K562 (cell line): Measurements from ENCODE around the gene TEP1. TPM values are rescaled to one million over a fixed set of nuclear protein-coding genes. Genes with fewer than 3 reads are reported as not detected.

Experiments used
- FOXK1 ChIP-seq: sonication (generic); formaldehyde crosslinking; IDR thresholded peaks from 2 replicates; pipeline ENCODE4 v1.8.0; 2022; ENCODE audit warnings: missing genetic modification reagents, mild to moderate bottlenecking, borderline replicate concordance
- HNRNPLL ChIP-seq: fragments of 200-400 bp; formaldehyde crosslinking; IDR thresholded peaks from 2 replicates; pipeline ENCODE4 v1.6.1; 2017; ENCODE audit warnings: low read length, low read depth, mild to moderate bottlenecking; ENCODE audit not compliant: poor library complexity, severe bottlenecking
- MYBL2 ChIP-seq, 2 experiments: fragments of 450-650 bp in 1 of 2; sonication (generic) in 1 of 2; formaldehyde crosslinking in 1 of 2; IDR thresholded peaks; 2 replicates each; pipeline versions ENCODE4 v1.6.1 to v1.8.1; 2017 to 2022; ENCODE audit warnings: borderline replicate concordance in 1 of 2, inconsistent platforms in 1 of 2, low read depth in 1 of 2, mild to moderate bottlenecking in 1 of 2, missing genetic modification reagents in 1 of 2, moderate library complexity in 1 of 2
- NFYB ChIP-seq: IDR thresholded peaks from 2 replicates; pipeline ENCODE4 v1.6.1; 2011; ENCODE audit warnings: mild to moderate bottlenecking, moderate library complexity; ENCODE audit not compliant: insufficient read length; ENCODE audit errors: extremely low read depth
- NR2F6 ChIP-seq: fragments of 450-650 bp; formaldehyde crosslinking; IDR thresholded peaks from 2 replicates; pipeline ENCODE4 v1.4.0; 2020; ENCODE audit warnings: mild to moderate bottlenecking
- PYGO2 ChIP-seq: fragments of 450-650 bp; IDR thresholded peaks from 2 replicates; pipeline ENCODE4 v1.6.1; 2016; ENCODE audit warnings: mild to moderate bottlenecking, missing genetic modification characterization, moderate library complexity, missing compliant biosample characterization
- RBM39 ChIP-seq: fragments of 200-400 bp; formaldehyde crosslinking; optimal IDR thresholded peaks from 2 replicates; pipeline ENCODE3; 2018; ENCODE audit warnings: low read depth, low read length
- ZNF668 ChIP-seq: fragments of 250-450 bp; sonication (Bioruptor Pico); IDR thresholded peaks from 2 replicates; pipeline ENCODE4 v1.8.0; 2022; ENCODE audit warnings: mild to moderate bottlenecking, inconsistent platforms
- polyA plus RNA-seq, 8 experiments: library from polyadenylated mRNA; depleted of rRNA in 4 of 8; stranded (reverse) in 5 of 8; unstranded in 3 of 8; fragments of >200 nt; fragmentation: Nextera tagmentation in 2 of 8; fragmentation: Illumina TruSeq in 1 of 8; extraction: Ambion mirVana in 2 of 8; extraction: Trizol in 1 of 8; gene quantifications; 2 replicates each; pipeline versions ENCODE4 v1.2.1 to v1.2.3, GENCODE V29; 2011 to 2014; ENCODE audit warnings: inconsistent platforms in 1 of 8, missing spikeins in 1 of 8
- total RNA-seq, 7 experiments: library from RNA; depleted of rRNA in 6 of 7; stranded (reverse); fragments of >200 nt in 6 of 7; fragmentation: Illumina TruSeq in 2 of 7; extraction: Trizol in 2 of 7; gene quantifications; 2 replicates each; pipeline versions ENCODE4 v1.2.1 to v1.2.3, GENCODE V29; 2011 to 2021; ENCODE audit warnings: low replicate concordance in 1 of 7
- TF ChIP-seq, protein P1 (sequence below), 2 experiments: fragments of 450-650 bp; IDR thresholded peaks; 2 replicates each; pipeline ENCODE4 v1.6.1; 2016; ENCODE audit warnings: mild to moderate bottlenecking in 2 of 2, borderline replicate concordance in 1 of 2, low read depth in 1 of 2, moderate library complexity in 1 of 2
- TF ChIP-seq, protein P2 (sequence below): sonication (generic); formaldehyde crosslinking; IDR thresholded peaks from 2 replicates; pipeline ENCODE4 v1.8.0; 2022; ENCODE audit warnings: mild to moderate bottlenecking, missing genetic modification reagents
- TF ChIP-seq, protein P3 (sequence below), 2 experiments: fragments of 450-650 bp; IDR thresholded peaks; 2 replicates each; pipeline ENCODE4 v1.6.1; 2018; ENCODE audit warnings: mild to moderate bottlenecking in 2 of 2, low read depth in 1 of 2; ENCODE audit not compliant: partially characterized antibody in 2 of 2

Gene TEP1
- total and polyA plus RNA-seq, 9 of the 15 experiments (the other 6 are each of a cell fraction or from before 2014, with no cell fraction given): 1.0 to 12.2 (median 7.1) TPM

DNA sequence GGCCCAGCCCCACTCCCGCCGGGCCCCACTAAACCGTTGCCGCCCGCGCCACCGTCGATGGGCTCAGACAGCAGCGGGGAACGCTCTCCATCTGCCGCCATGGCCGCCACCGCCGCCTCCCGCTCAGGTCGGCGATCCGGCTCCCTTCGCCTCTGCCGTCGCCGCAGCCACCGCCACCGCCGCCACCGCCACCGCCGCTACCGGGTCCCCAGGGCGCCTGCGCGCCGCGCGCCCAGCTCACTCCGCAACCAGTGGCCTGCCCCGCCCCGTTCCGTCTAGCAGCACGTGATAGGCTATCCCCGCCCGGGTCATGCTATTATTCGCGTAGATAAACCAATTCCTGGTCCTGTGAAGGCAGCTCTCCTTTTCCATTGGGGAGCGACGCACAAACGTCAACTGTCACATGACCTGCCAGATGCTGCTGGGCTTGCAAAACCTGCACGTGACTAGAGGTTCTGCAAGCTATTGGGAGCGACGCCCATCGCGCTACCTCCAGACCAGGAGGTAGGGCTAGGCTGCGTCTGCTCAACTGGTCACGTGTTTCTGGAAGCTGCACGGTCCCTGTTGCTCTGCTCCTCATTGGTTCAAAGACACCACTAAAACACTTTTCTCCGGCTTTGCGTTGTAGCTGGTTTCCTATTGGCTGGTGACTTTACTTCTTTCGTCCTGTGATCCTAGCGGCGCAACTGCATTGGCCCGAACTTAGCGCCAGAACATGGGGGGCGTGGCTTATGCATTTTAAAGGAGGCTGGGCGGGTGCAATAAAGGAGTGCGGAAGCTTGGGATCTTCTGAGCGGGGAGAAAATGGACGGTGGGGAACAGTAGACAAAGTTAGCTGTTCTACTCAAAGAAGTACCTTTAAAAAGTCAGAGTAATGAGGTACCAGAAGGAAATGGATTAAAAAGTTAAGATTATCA, 48.2 kb upstream of the TEP1 start, which contains the start of gene PIP4P1 (continued):
- TF ChIP-seq, protein P1, sequence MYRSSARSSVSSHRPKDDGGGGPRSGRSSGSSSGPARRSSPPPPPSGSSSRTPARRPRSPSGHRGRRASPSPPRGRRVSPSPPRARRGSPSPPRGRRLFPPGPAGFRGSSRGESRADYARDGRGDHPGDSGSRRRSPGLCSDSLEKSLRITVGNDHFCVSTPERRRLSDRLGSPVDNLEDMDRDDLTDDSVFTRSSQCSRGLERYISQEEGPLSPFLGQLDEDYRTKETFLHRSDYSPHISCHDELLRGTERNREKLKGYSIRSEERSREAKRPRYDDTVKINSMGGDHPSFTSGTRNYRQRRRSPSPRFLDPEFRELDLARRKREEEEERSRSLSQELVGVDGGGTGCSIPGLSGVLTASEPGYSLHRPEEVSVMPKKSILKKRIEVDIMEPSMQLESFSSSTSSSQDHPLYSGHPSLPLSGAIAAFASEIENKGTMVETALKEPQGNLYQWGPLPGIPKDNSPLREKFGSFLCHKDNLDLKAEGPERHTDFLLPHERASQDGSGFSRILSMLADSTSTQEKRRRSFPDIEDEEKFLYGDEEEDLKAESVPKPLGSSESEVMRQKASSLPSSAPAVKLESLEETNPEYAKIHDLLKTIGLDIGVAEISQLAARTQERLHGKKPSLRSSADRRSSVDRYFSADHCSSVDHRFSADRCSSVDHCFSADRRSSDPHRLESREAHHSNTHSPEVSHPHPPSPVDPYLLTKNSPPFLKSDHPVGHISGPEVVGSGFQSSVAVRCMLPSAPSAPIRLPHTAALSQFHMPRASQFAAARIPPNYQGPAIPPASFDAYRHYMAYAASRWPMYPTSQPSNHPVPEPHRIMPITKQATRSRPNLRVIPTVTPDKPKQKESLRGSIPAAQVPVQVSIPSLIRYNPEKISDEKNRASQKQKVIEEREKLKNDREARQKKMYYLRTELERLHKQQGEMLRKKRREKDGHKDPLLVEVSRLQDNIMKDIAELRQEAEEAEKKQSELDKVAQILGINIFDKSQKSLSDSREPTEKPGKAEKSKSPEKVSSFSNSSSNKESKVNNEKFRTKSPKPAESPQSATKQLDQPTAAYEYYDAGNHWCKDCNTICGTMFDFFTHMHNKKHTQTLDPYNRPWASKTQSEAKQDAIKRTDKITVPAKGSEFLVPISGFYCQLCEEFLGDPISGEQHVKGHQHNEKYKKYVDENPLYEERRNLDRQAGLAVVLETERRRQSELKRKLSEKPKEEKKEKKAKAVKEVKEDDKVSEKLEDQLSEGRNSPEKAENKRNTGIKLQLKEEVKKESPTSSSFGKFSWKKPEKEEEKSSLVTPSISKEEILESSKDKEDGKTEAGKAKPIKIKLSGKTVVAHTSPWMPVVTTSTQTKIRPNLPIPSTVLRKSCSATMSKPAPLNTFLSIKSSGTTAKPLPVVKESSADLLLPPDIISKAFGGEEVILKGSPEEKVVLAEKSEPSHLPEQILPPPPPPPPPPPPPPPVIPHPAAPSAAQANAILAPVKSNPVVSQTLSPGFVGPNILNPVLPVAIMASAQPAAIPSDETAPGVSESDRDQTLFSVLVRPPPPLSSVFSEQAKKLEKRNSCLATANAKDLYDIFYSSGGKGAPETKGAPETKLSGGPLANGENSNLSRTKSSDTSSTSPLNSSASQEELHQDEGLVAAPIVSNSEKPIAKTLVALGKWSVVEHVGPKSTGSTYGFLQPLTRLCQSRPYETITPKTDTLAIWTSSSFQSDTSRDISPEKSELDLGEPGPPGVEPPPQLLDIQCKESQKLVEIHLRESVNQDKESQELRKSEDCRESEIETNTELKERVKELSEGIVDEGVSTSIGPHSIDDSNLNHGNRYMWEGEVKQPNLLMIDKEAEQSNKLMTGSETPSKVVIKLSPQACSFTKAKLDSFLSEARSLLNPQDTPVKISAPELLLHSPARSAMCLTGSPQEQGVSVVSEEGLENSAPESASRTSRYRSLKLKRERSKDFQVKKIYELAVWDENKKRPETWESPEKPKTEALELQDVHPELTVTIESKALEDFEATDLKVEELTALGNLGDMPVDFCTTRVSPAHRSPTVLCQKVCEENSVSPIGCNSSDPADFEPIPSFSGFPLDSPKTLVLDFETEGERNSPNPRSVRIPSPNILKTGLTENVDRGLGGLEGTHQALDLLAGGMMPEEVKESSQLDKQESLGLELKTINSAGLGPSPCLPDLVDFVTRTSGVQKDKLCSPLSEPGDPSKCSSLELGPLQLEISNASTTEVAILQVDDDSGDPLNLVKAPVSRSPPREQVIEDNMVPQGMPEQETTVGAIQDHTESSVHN (IDR thresholded peaks at IDR 0.05; ENCODE audit: borderline replicate concordance in 1 of 2, low read depth in 1 of 2): peak in 1 of 2 experiments; percentile 93; a peak in 2 of 4 replicates
- no peak for TF ChIP-seq RBM39
- peak; percentile 61 for TF ChIP-seq HNRNPLL
- TF ChIP-seq, protein P2, sequence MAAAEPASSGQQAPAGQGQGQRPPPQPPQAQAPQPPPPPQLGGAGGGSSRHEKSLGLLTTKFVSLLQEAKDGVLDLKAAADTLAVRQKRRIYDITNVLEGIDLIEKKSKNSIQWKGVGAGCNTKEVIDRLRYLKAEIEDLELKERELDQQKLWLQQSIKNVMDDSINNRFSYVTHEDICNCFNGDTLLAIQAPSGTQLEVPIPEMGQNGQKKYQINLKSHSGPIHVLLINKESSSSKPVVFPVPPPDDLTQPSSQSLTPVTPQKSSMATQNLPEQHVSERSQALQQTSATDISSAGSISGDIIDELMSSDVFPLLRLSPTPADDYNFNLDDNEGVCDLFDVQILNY: no peak
- TF ChIP-seq NR2F6 (CRISPR knock-in tag): no peak
- peak; percentile 81 for TF ChIP-seq MYBL2 (IDR thresholded peaks at IDR 0.05; ENCODE audit: low read depth)
- no peak for TF ChIP-seq MYBL2 (CRISPR knock-in tag; IDR thresholded peaks at IDR 0.05; ENCODE audit: borderline replicate concordance)
- peak; percentile 55; the same call in 1 of the 2 replicates for TF ChIP-seq ZNF668 (CRISPR knock-in tag)
- TF ChIP-seq, protein P3, sequence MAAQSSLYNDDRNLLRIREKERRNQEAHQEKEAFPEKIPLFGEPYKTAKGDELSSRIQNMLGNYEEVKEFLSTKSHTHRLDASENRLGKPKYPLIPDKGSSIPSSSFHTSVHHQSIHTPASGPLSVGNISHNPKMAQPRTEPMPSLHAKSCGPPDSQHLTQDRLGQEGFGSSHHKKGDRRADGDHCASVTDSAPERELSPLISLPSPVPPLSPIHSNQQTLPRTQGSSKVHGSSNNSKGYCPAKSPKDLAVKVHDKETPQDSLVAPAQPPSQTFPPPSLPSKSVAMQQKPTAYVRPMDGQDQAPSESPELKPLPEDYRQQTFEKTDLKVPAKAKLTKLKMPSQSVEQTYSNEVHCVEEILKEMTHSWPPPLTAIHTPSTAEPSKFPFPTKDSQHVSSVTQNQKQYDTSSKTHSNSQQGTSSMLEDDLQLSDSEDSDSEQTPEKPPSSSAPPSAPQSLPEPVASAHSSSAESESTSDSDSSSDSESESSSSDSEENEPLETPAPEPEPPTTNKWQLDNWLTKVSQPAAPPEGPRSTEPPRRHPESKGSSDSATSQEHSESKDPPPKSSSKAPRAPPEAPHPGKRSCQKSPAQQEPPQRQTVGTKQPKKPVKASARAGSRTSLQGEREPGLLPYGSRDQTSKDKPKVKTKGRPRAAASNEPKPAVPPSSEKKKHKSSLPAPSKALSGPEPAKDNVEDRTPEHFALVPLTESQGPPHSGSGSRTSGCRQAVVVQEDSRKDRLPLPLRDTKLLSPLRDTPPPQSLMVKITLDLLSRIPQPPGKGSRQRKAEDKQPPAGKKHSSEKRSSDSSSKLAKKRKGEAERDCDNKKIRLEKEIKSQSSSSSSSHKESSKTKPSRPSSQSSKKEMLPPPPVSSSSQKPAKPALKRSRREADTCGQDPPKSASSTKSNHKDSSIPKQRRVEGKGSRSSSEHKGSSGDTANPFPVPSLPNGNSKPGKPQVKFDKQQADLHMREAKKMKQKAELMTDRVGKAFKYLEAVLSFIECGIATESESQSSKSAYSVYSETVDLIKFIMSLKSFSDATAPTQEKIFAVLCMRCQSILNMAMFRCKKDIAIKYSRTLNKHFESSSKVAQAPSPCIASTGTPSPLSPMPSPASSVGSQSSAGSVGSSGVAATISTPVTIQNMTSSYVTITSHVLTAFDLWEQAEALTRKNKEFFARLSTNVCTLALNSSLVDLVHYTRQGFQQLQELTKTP (IDR thresholded peaks at IDR 0.05; ENCODE audit: low read depth in 1 of 2, partially characterized antibody in 2 of 2): peak in 1 of 2 experiments; percentile 23
- no peak for TF ChIP-seq FOXK1 (CRISPR knock-in tag)
- no peak for TF ChIP-seq PYGO2 (tag)
- peak; percentile 56 for TF ChIP-seq NFYB
